SK-N-MC (cell line): Measurements from ENCODE around the gene SLC5A11.

Experiments used
- EZH2 ChIP-seq: fragments of 200-600 bp; sonication (generic); IDR thresholded peaks from one replicate; pipeline ENCODE4 v1.6.1; 2017; ENCODE audit warnings: antibody characterized with exemption
- POLR2AphosphoS5 ChIP-seq: IDR thresholded peaks from 2 replicates; pipeline ENCODE4 v1.6.1; 2012; ENCODE audit warnings: mild to moderate bottlenecking, low read depth, low read length, borderline replicate concordance

GRCh38 chr16:24875466-24875865 lies 29.7 kb downstream of the SLC5A11 start:
- TF ChIP-seq POLR2AphosphoS5 (no peak), EZH2 (no peak)
